Fibroblast of pulmonary artery (primary cell): ENCODE data around the gene GBGT1.
A peak's percentile ranks its signal among the peaks of the same experiment; 100 is the strongest.

Experiments used
- DNase-seq: peaks from one replicate; pipeline ENCODE4 v3.0.0-alpha.2; 2010; ENCODE audit warnings: low read depth
- H3K4me3 ChIP-seq: replicated peaks from 2 replicates; pipeline ENCODE4 v1.5.1; 2011; ENCODE audit warnings: low read depth, mild to moderate bottlenecking, control low read depth, low read length, moderate library complexity
- CTCF ChIP-seq: IDR thresholded peaks from 2 replicates; pipeline ENCODE4 v1.5.1; 2011; ENCODE audit warnings: mild to moderate bottlenecking, control low read depth, low read length, inconsistent platforms; ENCODE audit errors: missing control alignments

The GBGT1 gene

GRCh38 chr9:133128152-133128551 is 35.6 kb downstream of the GBGT1 start:
- H3K4me3 ChIP-seq: no peak overlapping the region
- DNase-seq: no peak
- no peak for TF ChIP-seq CTCF

GRCh38 chr9:133127340-133127981 is 36.3 kb downstream of the GBGT1 start:
- H3K4me3 ChIP-seq: no peak overlapping the region
- DNase-seq: no peak
- no peak for TF ChIP-seq CTCF

GRCh38 chr9:133126697-133127339 is 36.9 kb downstream of the GBGT1 start:
- H3K4me3 ChIP-seq: no peak overlapping the region
- TF ChIP-seq CTCF: no peak
- no peak for DNase-seq

GRCh38 chr9:133125941-133126696 is 37.6 kb downstream of the GBGT1 start:
- TF ChIP-seq CTCF: no peak
- peak; percentile 55 for DNase-seq
- no peak overlapping the region for H3K4me3 ChIP-seq

- DNase-seq: no peak
- no peak for TF ChIP-seq CTCF
- no peak overlapping the region for H3K4me3 ChIP-seq
These were observed 38.8 kb downstream of the GBGT1 start for GRCh38 chr9:133124907-133125275.

GRCh38 chr9:133124123-133124906 is 39.4 kb downstream of the GBGT1 start:
- no peak overlapping the region for H3K4me3 ChIP-seq
- TF ChIP-seq CTCF: no peak
- no peak for DNase-seq
